Body of pancreas (tissue), 4 donors: ENCODE data around the gene PDLIM5. TPM values are rescaled to one million over a fixed set of nuclear protein-coding genes. Genes with fewer than 3 reads are reported as not detected.

Experiments
- ATAC-seq: fragments of 150-250 bp; one replicate; pipeline ENCODE4 v1.9.1; 2016
- DNase-seq, 4 donors: peaks; one replicate each; pipeline ENCODE4 v3.0.0-alpha.2; 2019
- H3K27ac ChIP-seq, 4 donors: fragments of 200-600 bp; sonication (generic); 1 replicate in 3 of 4; 2 replicates in 1 of 4; pipeline versions ENCODE4 v1.5.1 to v1.6.1; 2016 to 2019; ENCODE audit warnings: mild to moderate bottlenecking in 1 of 4, mixed read lengths in 1 of 4, moderate library complexity in 1 of 4
- H3K27me3 ChIP-seq, 2 donors: fragments of 200-600 bp; sonication (generic); one replicate each; pipeline ENCODE4 v1.6.0; 2016; ENCODE audit warnings: mild to moderate bottlenecking in 1 of 2
- H3K36me3 ChIP-seq, 2 donors: fragments of 200-600 bp; sonication (generic); replicated peaks in 1 of 2; 2 replicates each; pipeline ENCODE4 v1.5.1; 2016; ENCODE audit warnings: low read depth in 2 of 2; ENCODE audit not compliant: insufficient read depth in 1 of 2
- H3K4me1 ChIP-seq: fragments of 200-600 bp; sonication (generic); one replicate; pipeline ENCODE4 v1.6.0; 2016
- H3K4me3 ChIP-seq, 2 donors: fragments of 200-600 bp; sonication (generic); 1 replicate in 1 of 2; 2 replicates in 1 of 2; pipeline ENCODE4 v1.5.1; 2016 to 2019
- H3K9me3 ChIP-seq, 3 donors: fragments of 200-600 bp; sonication (generic); 1 replicate in 2 of 3; 2 replicates in 1 of 3; pipeline ENCODE4 v1.5.1; 2016
- POLR2A ChIP-seq, 3 donors: fragments of 450-650 bp; IDR thresholded peaks; one replicate each; pipeline ENCODE4 v1.6.1; 2016; ENCODE audit warnings: antibody characterized with exemption in 3 of 3, mild to moderate bottlenecking in 2 of 3
- WGBS, 2 donors: methylation state at CpG; one replicate each; pipeline ENCODE4 v1.1.5; 2017; 5-methylcytosine and 5-hydroxymethylcytosine counted together
- intact Hi-C: fragments of 100-400 bp; cut with DNase I; formaldehyde crosslinking; loops from one replicate; pipeline ENCODE4 v1.15.1; 2023
- total RNA-seq, 2 donors: library from RNA; depleted of rRNA; stranded (reverse); fragments of >200 nt; gene quantifications; one replicate each; pipeline ENCODE4 v1.1.0, GENCODE V29; 2016
- TF ChIP-seq, protein P1 (sequence below), 7 experiments: fragments of 450-650 bp in 4 of 7; fragments of 200-600 bp in 3 of 7; sonication (generic) in 3 of 7; IDR thresholded peaks; one replicate each; pipeline ENCODE4 v1.5.1; 2016 to 2019; ENCODE audit warnings: antibody characterized with exemption in 7 of 7

Gene PDLIM5
- total RNA-seq, 2 donors from 2014 or later: 44.2 to 70.3 TPM

DNA sequence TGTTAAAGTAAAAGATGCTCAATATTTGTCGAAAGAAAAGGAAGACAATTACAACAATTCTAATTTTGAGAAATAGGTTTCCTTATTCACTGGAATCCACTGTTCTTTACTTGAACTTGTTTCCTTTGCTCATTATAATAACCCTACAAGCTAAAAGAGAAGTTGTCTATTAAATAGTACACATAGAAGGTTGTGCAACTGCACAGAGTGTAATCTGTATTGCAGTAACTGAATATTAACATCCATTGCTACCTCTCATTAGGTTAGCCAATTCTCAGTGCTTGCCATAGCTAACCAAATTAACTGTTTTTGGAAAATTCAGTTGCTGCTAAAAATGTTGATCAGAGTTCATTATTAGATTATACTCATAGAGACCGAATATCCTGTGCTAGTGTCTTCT, 120.0 kb downstream of the PDLIM5 start:
- Histone ChIP-seq H3K4me3 (no peak overlapping the region), H3K9me3 (no peaks in the 10 kb centered on the region), H3K4me1 (peaks cover 8% of the 10 kb centered on the region), H3K27me3 (no peaks in the 10 kb centered on the region), H3K27ac (no peak overlapping the region), H3K36me3 (peaks cover 0 to 2% of the 10 kb centered on the region in 2 donors)
- DNase-seq: no peak
- intact Hi-C loops: no loop called here
- TF ChIP-seq POLR2A (IDR thresholded peaks at IDR 0.05): no peak
- TF ChIP-seq, protein P1, sequence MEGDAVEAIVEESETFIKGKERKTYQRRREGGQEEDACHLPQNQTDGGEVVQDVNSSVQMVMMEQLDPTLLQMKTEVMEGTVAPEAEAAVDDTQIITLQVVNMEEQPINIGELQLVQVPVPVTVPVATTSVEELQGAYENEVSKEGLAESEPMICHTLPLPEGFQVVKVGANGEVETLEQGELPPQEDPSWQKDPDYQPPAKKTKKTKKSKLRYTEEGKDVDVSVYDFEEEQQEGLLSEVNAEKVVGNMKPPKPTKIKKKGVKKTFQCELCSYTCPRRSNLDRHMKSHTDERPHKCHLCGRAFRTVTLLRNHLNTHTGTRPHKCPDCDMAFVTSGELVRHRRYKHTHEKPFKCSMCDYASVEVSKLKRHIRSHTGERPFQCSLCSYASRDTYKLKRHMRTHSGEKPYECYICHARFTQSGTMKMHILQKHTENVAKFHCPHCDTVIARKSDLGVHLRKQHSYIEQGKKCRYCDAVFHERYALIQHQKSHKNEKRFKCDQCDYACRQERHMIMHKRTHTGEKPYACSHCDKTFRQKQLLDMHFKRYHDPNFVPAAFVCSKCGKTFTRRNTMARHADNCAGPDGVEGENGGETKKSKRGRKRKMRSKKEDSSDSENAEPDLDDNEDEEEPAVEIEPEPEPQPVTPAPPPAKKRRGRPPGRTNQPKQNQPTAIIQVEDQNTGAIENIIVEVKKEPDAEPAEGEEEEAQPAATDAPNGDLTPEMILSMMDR (IDR thresholded peaks at IDR 0.05): no peak
- ATAC-seq: no peak
- 85 to 90% methylated on average over 2 of the region's 2 CpGs for whole genome bisulfite sequencing, 2 donors

DNA sequence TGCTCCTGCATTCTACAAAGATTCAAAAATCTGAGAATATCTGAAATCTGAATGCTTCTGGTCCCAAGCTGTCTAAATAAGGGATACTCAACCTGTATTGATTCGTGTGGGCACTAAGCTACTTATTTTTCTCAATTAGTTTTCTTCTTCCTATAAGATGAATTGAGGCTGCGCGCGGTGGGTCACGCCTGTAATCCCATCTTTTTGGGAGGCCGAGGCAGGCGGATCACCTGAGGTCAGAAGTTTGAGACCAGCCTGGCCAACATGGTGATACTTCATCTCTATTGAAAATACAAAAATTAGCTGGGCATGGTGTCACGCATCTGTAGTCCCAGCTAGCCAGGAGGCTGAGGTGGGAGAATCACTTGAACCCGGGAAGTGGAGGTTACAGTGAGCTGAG, 122.3 kb downstream of the PDLIM5 start:
- intact Hi-C loops: no loop called here
- WGBS, 2 donors: 85 to 89% methylated on average over 9 of the region's 9 CpGs

DNA sequence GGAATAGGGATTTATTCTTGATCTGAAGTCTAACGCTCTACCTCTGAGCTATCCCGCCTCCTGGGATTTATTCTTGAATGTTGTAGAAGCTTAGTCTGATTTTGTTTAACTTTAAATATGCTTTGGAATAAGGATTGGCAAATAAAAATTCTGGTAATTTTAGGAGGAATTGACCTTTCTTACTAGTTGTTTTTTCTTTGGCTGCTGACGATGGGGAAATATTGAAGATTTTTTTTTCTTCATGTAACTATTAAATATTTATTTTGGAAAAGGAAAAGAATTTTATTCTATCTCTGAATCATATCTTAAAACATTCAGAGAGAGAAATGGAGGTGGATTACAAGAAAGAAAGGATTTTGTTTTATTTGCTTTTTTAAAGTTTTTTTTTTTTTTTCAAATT, 122.9 kb downstream of the PDLIM5 start:
- WGBS, 2 donors: 72 to 73% methylated on average over 3 of the region's 3 CpGs
- no peaks in the 10 kb centered on the region for H3K27me3 ChIP-seq
- TF ChIP-seq POLR2A (IDR thresholded peaks at IDR 0.05): no peak
- TF ChIP-seq, protein P1 (IDR thresholded peaks at IDR 0.05): no peak
- H3K36me3 ChIP-seq: peaks cover 0 to 2% of the 10 kb centered on the region in 2 donors
- DNase-seq: no peak
- no peak for ATAC-seq
- H3K4me3 ChIP-seq: no peak overlapping the region
- no peaks in the 10 kb centered on the region for H3K9me3 ChIP-seq
- no peak overlapping the region for H3K27ac ChIP-seq
- peaks cover 12% of the 10 kb centered on the region for H3K4me1 ChIP-seq
- intact Hi-C loops: no loop called here

More for the DNA sequence above, 122.3 kb downstream of the PDLIM5 start:
- H3K4me3 ChIP-seq: no peak overlapping the region
- TF ChIP-seq POLR2A (IDR thresholded peaks at IDR 0.05): no peak
- TF ChIP-seq, protein P1 (IDR thresholded peaks at IDR 0.05): no peak
- H3K9me3 ChIP-seq: no peaks in the 10 kb centered on the region
- DNase-seq (no peak), ATAC-seq (no peak)
- H3K36me3 ChIP-seq: peaks cover 0 to 2% of the 10 kb centered on the region in 2 donors
- H3K27me3 ChIP-seq: no peaks in the 10 kb centered on the region
- no peak overlapping the region for H3K27ac ChIP-seq
- peaks cover 12% of the 10 kb centered on the region for H3K4me1 ChIP-seq

DNA sequence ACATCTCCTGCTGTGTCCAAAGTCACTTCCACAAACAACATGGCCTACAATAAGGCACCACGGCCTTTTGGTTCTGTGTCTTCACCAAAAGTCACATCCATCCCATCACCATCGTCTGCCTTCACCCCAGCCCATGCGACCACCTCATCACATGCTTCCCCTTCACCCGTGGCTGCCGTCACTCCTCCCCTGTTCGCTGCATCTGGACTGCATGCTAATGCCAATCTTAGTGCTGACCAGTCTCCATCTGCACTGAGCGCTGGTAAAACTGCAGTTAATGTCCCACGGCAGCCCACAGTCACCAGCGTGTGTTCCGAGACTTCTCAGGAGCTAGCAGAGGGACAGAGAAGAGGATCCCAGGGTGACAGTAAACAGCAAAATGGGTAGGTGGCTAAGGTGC, 123.9 kb downstream of the PDLIM5 start:
- peaks cover 0 to 2% of the 10 kb centered on the region in 2 donors for H3K36me3 ChIP-seq
- no peak for ATAC-seq
- no peaks in the 10 kb centered on the region for H3K9me3 ChIP-seq
- no peak for DNase-seq
- intact Hi-C loops: no loop called here
- no peaks in the 10 kb centered on the region for H3K27me3 ChIP-seq
- TF ChIP-seq, protein P1 (IDR thresholded peaks at IDR 0.05): no peak
- TF ChIP-seq POLR2A (IDR thresholded peaks at IDR 0.05): no peak
- H3K27ac ChIP-seq: no peak overlapping the region
- WGBS, 2 donors: 89 to 96% methylated on average over 10 of the region's 10 CpGs
- H3K4me3 ChIP-seq: no peak overlapping the region
- H3K4me1 ChIP-seq: peaks cover 9% of the 10 kb centered on the region

DNA sequence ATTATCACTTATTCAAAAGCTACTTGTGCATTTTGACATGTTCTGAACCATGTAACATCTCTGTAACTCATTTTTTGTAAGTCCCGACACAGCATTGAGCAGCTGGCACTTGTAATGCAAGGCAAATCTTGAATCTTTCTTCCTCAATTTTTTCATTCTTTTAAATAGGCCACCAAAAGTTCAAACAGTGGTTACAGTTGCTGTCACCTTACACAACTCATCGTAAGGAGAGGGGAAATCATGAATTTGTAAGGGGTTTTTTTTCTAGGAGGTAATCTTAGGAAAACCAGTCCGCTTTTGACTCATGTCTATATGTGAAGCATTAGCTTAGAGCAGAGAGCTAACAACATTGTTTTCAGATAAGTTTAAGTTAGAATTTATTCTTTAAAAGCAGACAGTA, 124.5 kb downstream of the PDLIM5 start:
- H3K4me1 ChIP-seq: peaks cover 9% of the 10 kb centered on the region
- H3K27ac ChIP-seq: no peak overlapping the region
- H3K4me3 ChIP-seq: no peak overlapping the region
- H3K27me3 ChIP-seq: no peaks in the 10 kb centered on the region
- no peaks in the 10 kb centered on the region for H3K9me3 ChIP-seq
- 58 to 73% methylated on average over 3 of the region's 3 CpGs for WGBS, 2 donors
- ATAC-seq (no peak), DNase-seq (no peak)
- TF ChIP-seq POLR2A (IDR thresholded peaks at IDR 0.05): no peak
- TF ChIP-seq, protein P1 (IDR thresholded peaks at IDR 0.05): no peak
- intact Hi-C loops: no loop called here
- H3K36me3 ChIP-seq: peaks cover 0 to 2% of the 10 kb centered on the region in 2 donors
